Measurements from ENCODE around the gene GRIA3.
"Not testable (repeated sequence)": the region's sequence is repeated elsewhere in the genome, so short reads cannot be mapped to it uniquely, and the experiment has no call there.

The GRIA3 gene

DNA sequence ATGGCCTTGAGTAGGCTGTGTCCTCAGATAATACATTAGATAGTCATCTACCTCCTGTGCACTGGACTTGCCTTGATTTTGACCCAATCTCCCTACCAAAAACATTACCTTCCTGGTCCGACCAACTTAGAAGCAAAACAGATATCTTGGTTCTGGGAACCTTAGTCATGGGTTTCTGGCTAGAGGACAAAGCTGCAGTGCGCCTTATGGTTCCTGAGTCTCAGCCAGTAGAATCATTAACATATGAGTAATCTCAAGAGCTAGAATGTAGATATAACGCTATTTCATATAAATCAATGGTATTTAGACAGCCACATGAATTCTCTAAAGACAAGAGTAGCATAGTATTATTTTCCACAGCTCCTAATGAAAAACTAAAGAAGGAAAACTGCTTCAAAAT lies 83.1 kb downstream of the GRIA3 start:
- DNase-seq (ENCODE audit: low read depth in 3 of 3, low spot score in 1 of 3) = no peak

DNA sequence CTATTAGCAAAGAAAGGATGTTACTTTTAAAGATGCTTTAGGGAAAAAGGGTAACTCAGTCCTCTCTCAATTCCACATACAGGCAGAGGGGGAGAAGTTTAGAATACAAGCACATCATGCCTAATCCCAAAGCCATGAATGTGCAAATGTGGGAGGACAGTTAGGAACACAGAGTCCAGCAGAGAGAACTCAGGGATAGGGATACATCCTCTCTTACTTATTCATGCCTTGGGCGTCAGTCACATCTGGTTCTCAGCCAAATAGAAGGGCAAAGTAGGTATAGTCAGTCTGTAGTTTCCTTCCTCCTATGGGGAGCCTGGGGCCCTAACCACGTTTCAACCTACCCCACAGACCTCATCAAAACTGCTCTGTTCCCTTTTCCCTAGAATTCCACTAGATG lies 87.8 kb downstream of the GRIA3 start:
- no peak for DNase-seq (ENCODE audit: low read depth in 3 of 3, low spot score in 1 of 3)

DNA sequence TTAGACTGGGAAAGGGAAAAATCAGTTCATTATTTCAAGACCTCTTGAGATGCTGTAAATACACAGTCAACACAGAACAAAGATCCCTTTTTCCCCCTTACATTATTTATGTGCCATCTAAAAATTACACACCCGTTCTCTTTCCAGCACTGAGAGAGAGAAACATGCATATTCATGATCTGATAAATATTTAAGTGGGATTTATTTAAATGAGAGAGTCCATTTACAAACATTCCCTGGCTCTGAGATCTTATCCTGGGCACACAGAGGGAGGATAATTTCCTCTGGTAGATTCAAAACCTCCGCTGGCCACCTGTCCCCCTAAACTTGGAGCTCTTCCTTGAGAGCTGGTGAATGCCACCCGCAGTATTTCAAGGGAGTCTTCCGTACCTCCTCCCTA lies 88.6 kb downstream of the GRIA3 start:
- DNase-seq (ENCODE audit: low read depth in 3 of 3, low spot score in 1 of 3) = no peak

DNA sequence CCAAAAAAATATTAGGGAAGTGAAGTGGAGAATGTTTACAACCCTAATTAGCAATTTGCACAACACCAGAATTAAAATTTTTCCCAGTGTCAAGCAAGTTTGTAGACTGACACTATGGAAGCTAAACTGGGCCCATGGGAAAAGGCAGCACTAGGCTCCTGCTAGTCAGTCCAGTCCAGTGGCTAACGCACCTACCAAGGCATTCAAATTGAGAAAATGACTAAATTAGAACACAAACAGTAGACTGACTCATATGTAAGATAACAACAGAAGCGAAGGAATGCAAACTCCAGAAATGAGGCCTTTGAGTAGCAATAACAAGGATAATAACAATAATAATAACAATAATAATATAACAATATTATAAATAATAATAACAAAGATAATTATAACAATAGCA lies 90.7 kb downstream of the GRIA3 start:
- DNase-seq (ENCODE audit: low read depth in 3 of 3, low spot score in 1 of 3) = no peak

DNA sequence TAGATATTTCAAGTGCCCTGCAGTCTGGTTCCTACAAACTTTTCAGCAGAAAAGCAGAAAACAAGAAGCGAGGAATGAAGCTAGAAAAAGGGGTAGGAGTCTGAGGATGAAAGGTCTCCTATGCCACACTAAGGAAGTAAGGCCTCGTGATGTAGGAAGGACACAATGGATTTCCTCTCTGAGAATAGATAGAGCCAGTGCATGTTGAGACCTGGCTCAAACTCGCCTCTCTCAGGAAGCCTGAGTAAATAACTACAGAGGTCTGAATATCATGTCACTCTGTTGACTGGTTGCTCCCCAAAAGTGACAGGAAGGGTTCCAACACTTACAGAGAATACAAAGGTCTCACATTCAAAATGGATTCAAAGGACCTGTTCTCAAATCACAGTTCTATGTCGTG lies 93.3 kb downstream of the GRIA3 start:
- no peak for DNase-seq (ENCODE audit: low read depth in 3 of 3, low spot score in 1 of 3)

DNA sequence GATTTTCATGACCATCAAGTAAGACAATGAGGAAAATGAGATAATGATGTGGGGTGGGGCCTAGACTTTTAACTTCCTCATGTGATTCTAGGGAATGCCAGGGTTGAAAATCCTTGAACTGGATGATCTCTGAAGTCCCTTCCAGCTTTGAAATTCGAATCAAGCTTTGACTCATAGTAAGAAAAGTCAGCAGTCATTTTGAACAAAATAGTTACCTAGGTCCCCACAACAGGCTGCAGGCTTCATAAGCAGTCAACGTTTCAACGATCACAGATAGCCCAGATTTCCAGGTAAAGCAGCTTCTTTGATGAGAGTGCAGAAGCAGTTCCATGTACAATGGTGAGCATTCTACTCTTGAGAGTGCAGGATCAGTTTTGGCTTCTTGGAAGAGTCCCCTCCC lies 93.7 kb downstream of the GRIA3 start:
- no peak for DNase-seq (ENCODE audit: low read depth in 3 of 3, low spot score in 1 of 3)

DNA sequence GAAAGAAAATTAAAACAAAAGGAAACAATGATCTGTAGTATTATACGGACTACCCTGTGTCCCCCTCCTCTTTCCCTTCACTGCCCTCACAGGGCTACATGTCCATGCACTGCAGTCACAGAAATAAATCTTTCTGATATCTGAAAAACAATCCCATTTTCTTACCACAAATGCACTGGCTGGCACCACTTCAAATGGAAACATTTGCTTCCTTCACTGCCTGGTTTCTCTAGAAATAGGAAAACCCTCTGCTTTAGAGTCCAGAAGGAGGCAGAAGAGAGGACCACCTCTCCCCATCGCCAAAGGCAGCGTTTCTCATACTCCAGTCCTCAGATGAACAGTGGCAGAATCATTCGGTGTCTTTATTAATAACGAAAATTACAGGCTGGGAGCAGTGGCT lies 98.2 kb downstream of the GRIA3 start:
- no peak for DNase-seq (ENCODE audit: low read depth in 3 of 3, low spot score in 1 of 3)

DNA sequence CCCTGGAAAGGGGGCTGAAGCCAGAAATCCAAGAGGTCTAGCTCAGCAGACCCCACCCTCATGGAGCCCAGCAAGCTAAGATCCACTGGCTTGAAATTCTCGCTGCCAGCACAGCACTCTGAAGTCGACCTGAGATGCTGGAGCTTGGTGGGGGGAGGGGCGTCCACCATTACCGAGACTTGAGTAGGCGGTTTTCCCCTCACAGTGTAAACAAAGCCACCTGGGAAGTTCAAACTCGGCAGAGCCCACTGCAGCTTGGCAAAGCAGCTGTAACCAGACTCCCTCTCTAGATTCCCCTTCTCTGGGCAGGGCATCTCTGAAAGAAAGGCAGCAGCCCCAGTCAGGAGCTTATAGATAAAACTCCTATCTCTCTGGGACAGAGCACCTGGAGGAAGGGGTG lies 99.3 kb downstream of the GRIA3 start:
- not testable (repeated sequence) for DNase-seq (ENCODE audit: low read depth in 3 of 3, low spot score in 1 of 3)

DNA sequence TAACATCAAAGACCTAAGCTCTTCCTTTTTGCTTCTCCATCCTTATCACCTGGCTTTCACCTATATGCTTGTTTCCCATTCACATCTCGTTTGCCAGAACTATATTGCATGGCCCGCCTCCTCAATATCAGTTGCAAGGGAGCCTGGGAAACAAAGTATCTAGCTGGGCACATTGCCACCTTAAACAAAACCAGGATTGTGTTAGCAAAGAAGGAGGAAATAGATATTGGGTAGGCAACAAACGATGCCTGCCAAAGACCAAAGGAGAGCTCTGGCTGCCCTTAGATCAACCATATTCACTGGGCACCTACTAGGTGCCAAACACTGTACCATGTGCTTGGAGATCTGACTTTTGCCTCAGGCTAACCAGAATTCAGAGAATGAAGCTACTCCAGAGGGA lies 107.5 kb downstream of the GRIA3 start:
- DNase-seq (ENCODE audit: low read depth in 3 of 3, low spot score in 1 of 3) = no peak

DNA sequence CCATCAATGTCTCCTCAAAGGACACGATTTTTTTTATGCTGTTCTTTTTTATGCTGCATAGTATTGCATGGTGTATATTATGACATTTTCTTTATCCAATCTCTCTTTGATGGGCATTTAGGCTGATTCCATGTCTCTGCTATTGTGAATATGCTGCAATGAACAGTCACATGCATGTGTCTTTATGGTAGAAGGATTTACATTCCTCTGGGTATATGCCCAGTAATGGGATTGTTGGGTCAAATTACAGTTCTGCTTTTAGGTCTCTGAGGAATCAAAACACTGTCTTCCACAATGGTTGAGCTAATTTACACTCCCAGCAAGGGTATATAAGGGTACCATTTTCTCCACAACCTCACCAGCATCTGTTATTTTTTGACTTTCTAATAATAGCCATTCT lies 113.9 kb downstream of the GRIA3 start:
- no peak for DNase-seq (ENCODE audit: low read depth in 3 of 3, low spot score in 1 of 3)

DNA sequence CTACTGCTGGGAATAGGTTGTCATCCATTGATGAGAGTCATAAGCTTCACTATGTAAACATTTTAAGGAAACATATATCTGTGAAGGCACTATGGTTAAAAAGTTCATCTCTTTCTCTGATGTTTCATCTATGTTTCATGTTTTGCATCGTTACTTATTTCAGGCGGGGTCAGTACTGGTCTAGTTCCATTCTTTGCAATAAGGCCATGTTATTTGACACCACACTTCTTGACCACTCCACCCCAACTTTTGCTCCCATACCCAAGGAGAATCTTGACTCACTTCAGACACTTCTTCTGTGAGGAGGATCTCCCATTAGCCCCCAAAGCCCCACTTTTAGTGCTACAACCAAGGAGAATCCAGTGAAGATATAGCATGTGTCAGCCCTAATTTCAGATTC lies 119.4 kb downstream of the GRIA3 start:
- no peak for DNase-seq (ENCODE audit: low read depth in 3 of 3, low spot score in 1 of 3)

DNA sequence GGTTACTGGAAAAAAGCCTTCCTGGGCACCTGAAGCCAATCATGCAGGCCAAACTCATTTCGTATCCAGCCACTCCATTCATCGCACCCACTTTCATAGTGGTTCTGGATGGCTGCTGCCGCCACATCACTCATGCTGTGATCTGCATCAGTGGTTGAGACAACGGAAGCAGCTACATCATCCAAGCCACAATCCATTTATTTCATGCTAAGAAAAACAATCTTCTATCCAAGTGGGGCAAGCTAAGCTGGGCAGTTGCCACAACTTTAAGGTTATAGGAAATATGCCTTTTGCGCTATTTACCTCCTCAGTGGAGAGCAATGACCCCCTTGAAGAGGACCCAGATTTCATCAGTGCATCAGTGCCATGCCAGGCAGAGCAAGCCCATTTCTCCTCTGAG lies 124.6 kb downstream of the GRIA3 start:
- no peak for DNase-seq (ENCODE audit: low read depth in 3 of 3, low spot score in 1 of 3)

DNA sequence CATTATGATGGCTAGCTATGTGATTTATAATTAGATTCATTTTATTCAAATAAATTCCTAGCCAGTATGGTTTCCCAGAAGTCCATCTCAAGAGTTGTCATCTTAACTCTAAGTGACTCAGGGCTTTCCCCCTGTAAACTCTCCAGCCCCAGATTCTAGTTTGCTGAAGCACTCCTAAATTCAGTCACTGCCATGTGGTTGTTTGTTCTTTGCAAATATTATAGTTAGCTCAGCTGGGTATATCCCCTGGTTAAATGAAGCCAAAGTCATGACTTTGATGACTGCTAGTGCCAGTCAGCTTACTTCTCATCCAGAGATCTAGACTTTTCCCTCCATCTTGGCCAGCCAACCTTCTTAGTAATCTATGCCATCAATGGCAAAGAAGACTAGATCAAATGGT lies 126.0 kb downstream of the GRIA3 start:
- no peak for DNase-seq (ENCODE audit: low read depth in 3 of 3, low spot score in 1 of 3)

DNA sequence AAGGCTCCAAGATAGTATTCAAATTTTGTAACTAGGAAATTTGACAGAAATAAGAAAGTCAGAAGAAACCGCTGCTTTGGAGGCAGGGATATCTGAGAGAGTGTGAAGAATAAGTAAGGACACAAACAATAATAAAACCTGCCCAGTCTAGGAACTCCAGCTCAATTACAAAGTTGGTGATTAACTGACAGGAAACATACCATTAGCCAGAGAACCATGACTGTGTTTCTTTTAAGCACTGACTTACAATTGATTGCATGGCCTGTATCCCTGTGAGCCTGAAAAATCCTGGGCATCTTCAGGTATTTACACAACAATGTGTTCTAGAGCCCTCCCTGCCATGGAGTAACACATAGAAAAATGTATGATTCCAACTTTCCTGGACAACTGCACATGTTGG lies 127.4 kb downstream of the GRIA3 start:
- DNase-seq (ENCODE audit: low read depth in 3 of 3, low spot score in 1 of 3) = no peak

DNA sequence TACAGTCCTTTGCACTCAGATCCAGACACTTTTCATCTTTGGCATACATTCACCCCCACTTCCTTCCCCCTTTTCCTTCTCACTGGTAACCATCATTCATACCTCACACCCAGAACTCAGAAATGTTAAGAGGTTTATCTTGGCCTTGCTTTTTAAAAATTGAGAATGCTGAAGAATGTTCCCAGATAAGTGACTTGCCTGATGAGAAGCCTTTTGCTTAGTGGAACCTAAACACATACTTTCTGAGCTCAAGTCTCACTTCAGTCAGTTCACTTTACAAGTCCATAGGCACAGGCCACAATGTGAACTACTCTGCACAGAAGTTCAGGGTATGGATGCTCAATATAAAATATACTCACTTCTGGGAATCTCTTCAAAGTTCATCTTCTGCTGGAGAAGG lies 129.4 kb downstream of the GRIA3 start:
- no peak for DNase-seq (ENCODE audit: low read depth in 3 of 3, low spot score in 1 of 3)

DNA sequence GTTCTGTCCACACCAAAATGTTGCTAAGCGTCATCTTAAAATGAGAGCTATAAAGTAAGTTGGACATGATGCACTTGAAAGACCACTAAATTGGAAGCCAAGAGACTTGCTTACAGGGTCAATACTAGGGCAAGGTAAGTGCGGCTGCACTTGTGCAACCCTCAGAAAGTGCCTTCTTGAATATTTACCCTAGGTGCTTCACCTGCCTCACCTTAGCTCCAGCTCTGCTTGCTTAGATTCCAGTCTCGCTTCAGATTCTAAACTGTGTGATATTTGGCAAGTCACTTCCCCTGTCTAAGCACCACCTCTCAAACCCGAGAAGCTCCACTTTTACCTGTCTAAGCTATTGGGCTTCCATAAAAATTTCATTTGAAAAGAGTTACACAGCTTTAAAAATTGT lies 136.5 kb downstream of the GRIA3 start:
- no peak for DNase-seq (ENCODE audit: low read depth in 3 of 3, low spot score in 1 of 3)

DNA sequence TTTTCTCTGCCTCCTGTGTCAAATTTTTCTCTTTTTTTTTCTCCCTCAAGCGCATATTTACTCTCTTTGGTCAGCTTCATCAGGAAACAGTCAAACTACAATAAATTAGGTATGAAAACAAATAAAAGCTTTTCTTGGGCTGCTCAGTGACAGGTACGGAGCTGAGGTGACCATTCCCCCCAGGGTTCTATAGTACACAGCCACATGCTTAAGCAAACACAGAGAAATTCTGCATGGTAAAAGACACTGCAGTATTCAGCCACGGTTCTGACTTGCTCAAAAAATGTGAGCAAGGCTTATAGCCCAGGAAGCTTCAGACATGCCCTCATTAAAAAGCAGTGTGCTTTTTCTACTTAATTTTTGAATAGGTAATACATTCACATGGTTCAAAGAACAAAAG lies 138.5 kb downstream of the GRIA3 start:
- no peak for DNase-seq (ENCODE audit: low read depth in 3 of 3, low spot score in 1 of 3)

DNA sequence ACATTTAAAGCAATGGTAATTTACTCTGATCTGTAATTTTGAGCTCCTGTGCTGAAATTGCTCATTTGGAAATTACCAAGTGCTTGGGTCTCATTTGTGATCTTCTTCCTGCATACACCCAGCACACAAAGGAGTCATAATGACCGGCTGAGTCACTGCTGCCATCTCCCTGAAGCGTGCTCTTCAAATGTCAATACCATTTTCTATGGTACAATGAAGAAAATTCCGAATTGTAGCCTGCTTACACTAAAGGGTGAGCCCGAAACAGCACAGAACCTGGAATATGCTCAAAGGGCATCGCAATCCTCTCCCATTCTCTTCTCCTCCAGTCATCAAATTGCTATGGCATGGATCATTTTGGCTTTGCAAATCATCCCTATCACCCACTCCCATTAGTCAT lies 140.5 kb downstream of the GRIA3 start:
- no peak for DNase-seq (ENCODE audit: low read depth in 3 of 3, low spot score in 1 of 3)

DNA sequence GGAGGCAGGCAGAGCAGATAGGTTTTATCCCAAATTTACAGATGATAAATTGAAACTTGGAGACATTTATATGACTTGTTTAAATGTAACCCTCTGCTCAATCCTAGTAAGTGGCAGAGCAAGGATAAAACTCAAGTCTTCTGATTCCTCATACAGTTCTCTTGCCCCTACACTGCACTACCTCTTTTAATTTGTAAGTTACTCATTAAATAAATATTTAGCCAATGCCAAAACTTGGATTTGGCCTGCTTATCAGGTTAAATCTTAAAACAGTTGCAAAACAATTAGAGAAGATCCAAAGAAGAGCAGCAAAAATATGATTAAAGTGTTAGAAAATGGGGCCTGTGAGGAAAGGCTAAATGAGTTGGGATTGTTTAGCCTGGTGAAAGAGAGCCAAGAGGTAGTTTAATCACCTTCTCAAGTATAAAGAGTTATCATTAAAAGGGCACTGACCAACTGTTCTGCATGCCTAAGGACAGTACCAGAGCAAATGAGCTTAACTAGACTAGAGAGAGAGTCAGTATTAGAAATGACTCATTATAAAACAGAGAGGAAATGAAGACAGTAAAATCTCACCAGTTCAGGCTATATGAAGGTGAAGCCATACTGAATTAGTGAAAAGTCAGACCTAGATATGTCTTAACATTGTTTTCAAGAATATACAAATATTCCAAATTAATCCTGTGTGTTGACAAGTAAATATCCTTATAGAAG lies 146.3 kb downstream of the GRIA3 start:
- DNase-seq (ENCODE audit: low read depth in 3 of 3, low spot score in 1 of 3) = no peak

DNA sequence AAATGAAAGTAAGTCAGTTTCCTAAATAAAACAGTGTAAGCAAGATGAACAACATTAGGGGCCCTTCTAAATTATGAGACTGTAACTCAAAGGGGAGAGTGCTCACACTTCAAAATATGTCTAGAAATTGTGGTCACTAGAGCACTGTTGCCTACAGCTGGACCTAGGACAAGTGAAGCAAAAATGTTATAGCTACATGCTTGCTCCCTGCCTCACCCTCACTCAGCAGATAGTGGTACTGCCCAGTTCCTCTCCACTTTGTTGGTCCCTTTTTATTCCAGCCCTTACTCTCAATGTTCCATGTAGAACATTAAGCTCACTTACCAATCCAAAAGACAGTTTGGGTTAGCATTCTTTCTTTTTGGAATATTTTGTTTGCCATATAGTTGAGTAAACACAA lies 147.3 kb downstream of the GRIA3 start:
- DNase-seq (ENCODE audit: low read depth in 3 of 3, low spot score in 1 of 3) = no peak

DNA sequence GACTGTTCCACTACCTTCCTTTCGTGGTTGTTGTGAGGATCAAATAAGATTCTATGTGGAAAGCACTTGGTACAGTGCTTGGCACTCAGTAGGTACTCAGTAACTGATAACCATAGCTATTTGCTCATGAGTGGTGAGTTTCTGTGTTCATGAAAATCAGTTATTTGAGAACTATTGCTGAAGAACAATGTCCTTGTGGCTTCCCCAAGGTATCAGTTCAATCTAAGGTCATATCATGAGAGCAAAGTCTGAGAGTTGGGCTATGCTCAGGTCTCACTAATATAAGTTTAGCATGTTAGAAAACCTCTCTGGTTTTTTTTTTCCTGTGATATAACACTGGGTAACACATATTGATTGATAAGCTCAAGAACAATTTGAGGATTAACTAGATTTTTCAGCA lies 147.8 kb downstream of the GRIA3 start:
- DNase-seq (ENCODE audit: low read depth in 3 of 3, low spot score in 1 of 3) = no peak

DNA sequence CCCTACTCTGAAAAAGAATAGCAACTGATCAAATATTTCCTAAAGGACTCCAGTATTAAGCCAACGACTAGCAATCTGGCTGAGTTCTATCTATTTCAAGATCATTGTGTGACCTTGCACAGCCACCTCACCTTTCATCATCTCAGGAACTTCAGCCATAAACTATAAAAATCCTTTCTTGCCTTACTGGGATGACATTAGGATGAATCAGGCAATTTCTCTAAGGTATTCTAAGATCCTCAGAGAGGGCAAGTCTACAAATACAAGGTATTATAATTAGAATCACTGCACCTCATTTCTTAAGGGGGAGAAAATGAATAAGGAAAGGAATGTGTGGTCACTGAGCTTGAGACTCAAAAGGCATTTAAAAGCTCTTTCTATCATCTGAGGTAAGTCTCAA lies 152.6 kb downstream of the GRIA3 start:
- no peak for DNase-seq (ENCODE audit: low read depth in 3 of 3, low spot score in 1 of 3)

DNA sequence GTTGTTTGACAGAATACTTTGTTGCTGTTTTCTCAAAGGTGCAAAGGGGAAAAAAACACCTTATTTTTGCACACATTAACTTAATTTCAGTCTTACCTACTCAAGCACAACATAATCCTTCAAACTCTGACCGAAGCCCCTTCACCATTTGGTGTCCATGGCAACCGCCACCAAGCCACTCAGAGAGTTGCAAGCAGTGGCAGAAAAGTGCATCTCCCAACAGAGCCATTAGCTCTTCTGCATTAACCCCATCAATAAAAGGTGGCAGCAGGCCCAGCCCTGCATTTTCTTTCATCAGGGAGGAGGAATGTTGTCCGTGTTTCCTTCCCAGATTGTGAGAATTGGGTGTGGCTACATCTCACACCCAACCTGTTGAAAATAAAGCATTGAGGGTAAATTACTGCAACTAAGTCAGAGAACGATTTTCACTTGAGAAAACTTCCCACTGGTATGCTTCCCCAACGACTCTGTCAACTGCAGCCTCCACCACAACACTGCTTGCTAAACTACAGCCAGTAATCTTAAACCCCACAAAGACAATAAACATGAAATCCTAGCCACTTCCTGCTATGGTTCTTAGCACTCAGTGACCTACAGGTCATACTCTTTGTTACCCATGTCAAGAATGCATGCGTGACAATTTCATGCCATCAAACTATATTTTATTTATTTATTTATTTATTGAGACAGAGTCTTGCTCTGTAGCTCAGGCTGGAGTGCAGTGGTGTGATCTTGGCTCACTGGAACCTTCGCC lies 154.0 kb downstream of the GRIA3 start:
- DNase-seq (ENCODE audit: low read depth in 3 of 3, low spot score in 1 of 3) = no peak
